Suprapubic skin (tissue), 4 donors: ENCODE measurements around the gene OPN1MW3.
"Not testable (repeated sequence)": the region's sequence is repeated elsewhere in the genome, so short reads cannot be mapped to it uniquely, and the experiment has no call there.

ENCODE experiments used
- CTCF ChIP-seq, 2 donors: fragments of 200-600 bp in 1 of 2; fragments of 450-650 bp in 1 of 2; sonication (generic) in 1 of 2; IDR thresholded peaks; one replicate each; pipeline ENCODE4 v1.5.1; 2016 to 2019; ENCODE audit warnings: antibody characterized with exemption in 2 of 2, mild to moderate bottlenecking in 1 of 2, moderate library complexity in 1 of 2
- EP300 ChIP-seq: sonication (generic); formaldehyde crosslinking; IDR thresholded peaks from one replicate; pipeline ENCODE4 v1.6.1; 2017; ENCODE audit warnings: antibody characterized with exemption
- POLR2A ChIP-seq, 2 donors: fragments of 450-650 bp; IDR thresholded peaks; one replicate each; pipeline ENCODE4 v1.6.1; 2017; ENCODE audit warnings: antibody characterized with exemption in 2 of 2, mild to moderate bottlenecking in 2 of 2, moderate library complexity in 2 of 2
- POLR2AphosphoS5 ChIP-seq, 3 donors: sonication (generic); formaldehyde crosslinking; IDR thresholded peaks; one replicate each; pipeline ENCODE4 v1.6.1; 2017; ENCODE audit warnings: antibody characterized with exemption in 3 of 3

DNA sequence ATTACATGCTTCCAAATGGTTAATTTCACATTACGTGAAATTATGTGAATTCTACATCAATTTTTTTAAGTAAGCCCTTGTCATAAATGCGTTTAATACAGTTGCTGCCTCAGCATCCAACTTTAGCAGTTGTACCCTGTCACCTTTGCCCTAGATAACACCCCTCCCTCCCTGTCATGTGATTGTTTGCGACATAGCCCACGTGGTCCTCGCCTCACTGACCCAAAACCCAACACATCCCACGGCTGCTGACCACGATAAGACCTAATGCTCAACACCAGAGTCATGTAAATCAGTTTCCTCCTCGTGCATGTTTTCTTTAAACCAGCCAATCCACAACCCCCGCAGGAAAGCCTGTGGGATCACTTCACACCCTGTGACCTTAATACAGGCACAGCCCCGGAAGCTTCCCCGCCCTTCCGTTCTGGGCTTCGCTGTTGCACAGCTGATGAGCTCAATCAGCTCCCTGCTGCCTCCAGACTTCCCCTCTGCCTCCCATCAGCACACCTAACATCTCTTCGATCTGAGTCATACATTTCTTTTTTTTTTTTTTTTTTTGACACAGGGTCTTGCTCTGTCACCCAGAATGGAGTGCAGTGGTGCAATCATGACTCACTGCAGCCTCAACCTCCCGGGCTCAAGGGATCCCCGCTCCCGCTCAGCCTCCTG, 9.9 kb upstream of the OPN1MW3 start:
- not testable (repeated sequence) for TF ChIP-seq POLR2AphosphoS5 (IDR thresholded peaks at IDR 0.05); CTCF (IDR thresholded peaks at IDR 0.05); POLR2A (IDR thresholded peaks at IDR 0.05); EP300
